Transverse colon (tissue), 4 donors: ENCODE results near the gene USP8. TPM values are rescaled to one million over a fixed set of nuclear protein-coding genes. Genes with fewer than 3 reads are reported as not detected.
"Not testable (repeated sequence)": the region's sequence is repeated elsewhere in the genome, so short reads cannot be mapped to it uniquely, and the experiment has no call there.

Experiments used
- DNase-seq: peaks from one replicate; pipeline ENCODE4 v3.0.0-alpha.2; 2019
- H3K27ac ChIP-seq, 4 donors: fragments of 200-600 bp; sonication (generic); 2 replicates each; pipeline ENCODE4 v1.5.1; 2016 to 2018; ENCODE audit warnings: inconsistent platforms in 4 of 4
- H3K27me3 ChIP-seq: fragments of 200-600 bp; sonication (generic); 2 replicates; pipeline ENCODE4 v1.5.1; 2017; ENCODE audit warnings: inconsistent platforms
- H3K36me3 ChIP-seq, 4 donors: fragments of 200-600 bp; sonication (generic); 2 replicates each; pipeline ENCODE4 v1.5.1; 2017 to 2019; ENCODE audit warnings: inconsistent platforms in 4 of 4
- H3K4me1 ChIP-seq, 4 donors: fragments of 200-600 bp; sonication (generic); 2 replicates each; pipeline ENCODE4 v1.5.1; 2017 to 2020; ENCODE audit warnings: inconsistent platforms in 4 of 4
- H3K4me3 ChIP-seq, 4 donors: fragments of 200-600 bp; sonication (generic); 1 replicate in 1 of 4; 2 replicates in 3 of 4; pipeline versions ENCODE4 v1.5.1 to v1.6.1; 2017 to 2019; ENCODE audit warnings: inconsistent platforms in 4 of 4
- H3K9me3 ChIP-seq, 2 donors: fragments of 200-600 bp; sonication (generic); 2 replicates each; pipeline ENCODE4 v1.5.1; 2017 to 2019; ENCODE audit warnings: inconsistent platforms in 2 of 2
- CTCF ChIP-seq, 5 experiments: fragments of 200-600 bp in 3 of 5; fragments of 450-650 bp in 2 of 5; sonication (generic) in 3 of 5; IDR thresholded peaks; 1 replicate in 2 of 5; 2 replicates in 3 of 5; pipeline ENCODE4 v1.5.1; 2016 to 2017; ENCODE audit warnings: antibody characterized with exemption in 5 of 5, inconsistent platforms in 3 of 5, mild to moderate bottlenecking in 2 of 5, moderate library complexity in 1 of 5
- EP300 ChIP-seq: sonication (generic); formaldehyde crosslinking; IDR thresholded peaks from one replicate; pipeline ENCODE4 v1.6.1; 2017; ENCODE audit warnings: antibody characterized with exemption, low read depth
- POLR2A ChIP-seq: fragments of 450-650 bp; IDR thresholded peaks from one replicate; pipeline ENCODE4 v1.6.1; 2016; ENCODE audit warnings: antibody characterized with exemption, mild to moderate bottlenecking, moderate library complexity
- POLR2AphosphoS5 ChIP-seq, 3 donors: sonication (generic); formaldehyde crosslinking; IDR thresholded peaks; one replicate each; pipeline ENCODE4 v1.6.1; 2016; ENCODE audit warnings: antibody characterized with exemption in 3 of 3
- WGBS, 2 donors: methylation state at CpG; one replicate each; pipeline ENCODE4 v1.1.5; 2018; ENCODE audit warnings: low coverage in 1 of 2; 5-methylcytosine and 5-hydroxymethylcytosine counted together
- in situ Hi-C, 4 donors: fragments of 200-750 bp; cut with MboI; loops; one replicate each; pipeline versions ENCODE4 v1.15.0 to v1.15.1; 2017; ENCODE audit warnings: low sequenced_read_pairs in 3 of 4, low pct_ligation_motif_present in 1 of 4, low pct_unique_long_range_greater_than_20kb in 1 of 4
- intact Hi-C: fragments of 100-400 bp; cut with DNase I; formaldehyde crosslinking; loops from one replicate; pipeline ENCODE4 v1.15.1; 2023; ENCODE audit warnings: low total_unique reads
- total RNA-seq, 4 donors: library from RNA; depleted of rRNA; stranded (reverse); fragments of >200 nt; gene quantifications; one replicate each; pipeline ENCODE4 v1.1.0, GENCODE V29; 2016

The USP8 gene
- total RNA-seq, 4 donors from 2014 or later, result 17.9 to 102 (median 68.9) TPM

- WGBS, 2 donors, result 80 to 82% methylated on average over 1 of the region's 1 CpG
Measured at GRCh38 chr15:50381438-50381837, 42.8 kb upstream of the USP8 start.

GRCh38 chr15:50382408-50382807 is 41.8 kb upstream of the USP8 start:
- H3K36me3 ChIP-seq, H3K27me3 ChIP-seq, H3K27ac ChIP-seq, H3K4me3 ChIP-seq, H3K9me3 ChIP-seq, H3K4me1 ChIP-seq, DNase-seq, in situ Hi-C loops, intact Hi-C loops: not testable (repeated sequence)
- 74% methylated on average over 5 of the region's 5 CpGs; no CpG with 5 or more reads in 1 of the 2 donors for WGBS, 2 donors

More at GRCh38 chr15:50381438-50381837, 42.8 kb upstream of the USP8 start:
- H3K27ac ChIP-seq, result no peak overlapping the region
- H3K4me3 ChIP-seq, result no peak overlapping the region
- no peaks in the 10 kb centered on the region for H3K36me3 ChIP-seq
- in situ Hi-C loops (no loop called here), intact Hi-C loops (no loop called here)
- DNase-seq, result no peak
- no peaks in the 10 kb centered on the region for H3K27me3 ChIP-seq
- no peaks in the 10 kb centered on the region for H3K4me1 ChIP-seq
- TF ChIP-seq POLR2A, result no peak
- TF ChIP-seq EP300, result no peak
- TF ChIP-seq POLR2AphosphoS5 (IDR thresholded peaks at IDR 0.05), result no peak
- TF ChIP-seq CTCF (IDR thresholded peaks at IDR 0.05), result no peak
- H3K9me3 ChIP-seq, result no peaks in the 10 kb centered on the region

GRCh38 chr15:50390554-50391264 is 33.5 kb upstream of the USP8 start:
- DNase-seq, result no peak
- in situ Hi-C loops, result no loop called here
- 45 to 51% methylated on average over 4 of the region's 4 CpGs for WGBS, 2 donors

GRCh38 chr15:50391561-50391960 is 32.6 kb upstream of the USP8 start:
- H3K4me1 ChIP-seq, H3K27ac ChIP-seq, H3K27me3 ChIP-seq, H3K4me3 ChIP-seq, H3K36me3 ChIP-seq, in situ Hi-C loops, H3K9me3 ChIP-seq, intact Hi-C loops, DNase-seq: not testable (repeated sequence)
- 76 to 89% methylated on average over 2 to 4 of the region's 4 CpGs for WGBS, 2 donors

More at GRCh38 chr15:50390554-50391264, 33.5 kb upstream of the USP8 start:
- intact Hi-C loops, result no loop called here
- no peaks in the 10 kb centered on the region for H3K4me1 ChIP-seq
- TF ChIP-seq EP300 (no peak), CTCF (IDR thresholded peaks at IDR 0.05) (no peak), POLR2A (no peak), POLR2AphosphoS5 (IDR thresholded peaks at IDR 0.05) (no peak)
- H3K4me3 ChIP-seq, result no peak overlapping the region
- no peaks in the 10 kb centered on the region for H3K36me3 ChIP-seq
- H3K9me3 ChIP-seq, result no peaks in the 10 kb centered on the region
- H3K27me3 ChIP-seq, result no peaks in the 10 kb centered on the region
- no peak overlapping the region for H3K27ac ChIP-seq

GRCh38 chr15:50411870-50412269 is 12.3 kb upstream of the USP8 start:
- TF ChIP-seq POLR2AphosphoS5 (IDR thresholded peaks at IDR 0.05) (no peak), CTCF (IDR thresholded peaks at IDR 0.05) (no peak), EP300 (no peak), POLR2A (no peak)
- Histone ChIP-seq H3K36me3 (no peaks in the 10 kb centered on the region), H3K9me3 (no peaks in the 10 kb centered on the region), H3K4me1 (no peaks in the 10 kb centered on the region), H3K4me3 (no peak overlapping the region), H3K27ac (no peak overlapping the region), H3K27me3 (no peaks in the 10 kb centered on the region)
- WGBS, 2 donors, result 58% methylated on average over 2 of the region's 2 CpGs; no CpG with 5 or more reads in 1 of the 2 donors
- no peak for DNase-seq
- intact Hi-C loops, result no loop called here
- in situ Hi-C loops, result no loop called here
